ENCODE data around the gene EFTUD2. TPM values are rescaled to one million over a fixed set of nuclear protein-coding genes. Genes with fewer than 3 reads are reported as not detected.

The EFTUD2 gene
- total RNA-seq, 1 experiment from 2014 or later = 150 TPM

DNA sequence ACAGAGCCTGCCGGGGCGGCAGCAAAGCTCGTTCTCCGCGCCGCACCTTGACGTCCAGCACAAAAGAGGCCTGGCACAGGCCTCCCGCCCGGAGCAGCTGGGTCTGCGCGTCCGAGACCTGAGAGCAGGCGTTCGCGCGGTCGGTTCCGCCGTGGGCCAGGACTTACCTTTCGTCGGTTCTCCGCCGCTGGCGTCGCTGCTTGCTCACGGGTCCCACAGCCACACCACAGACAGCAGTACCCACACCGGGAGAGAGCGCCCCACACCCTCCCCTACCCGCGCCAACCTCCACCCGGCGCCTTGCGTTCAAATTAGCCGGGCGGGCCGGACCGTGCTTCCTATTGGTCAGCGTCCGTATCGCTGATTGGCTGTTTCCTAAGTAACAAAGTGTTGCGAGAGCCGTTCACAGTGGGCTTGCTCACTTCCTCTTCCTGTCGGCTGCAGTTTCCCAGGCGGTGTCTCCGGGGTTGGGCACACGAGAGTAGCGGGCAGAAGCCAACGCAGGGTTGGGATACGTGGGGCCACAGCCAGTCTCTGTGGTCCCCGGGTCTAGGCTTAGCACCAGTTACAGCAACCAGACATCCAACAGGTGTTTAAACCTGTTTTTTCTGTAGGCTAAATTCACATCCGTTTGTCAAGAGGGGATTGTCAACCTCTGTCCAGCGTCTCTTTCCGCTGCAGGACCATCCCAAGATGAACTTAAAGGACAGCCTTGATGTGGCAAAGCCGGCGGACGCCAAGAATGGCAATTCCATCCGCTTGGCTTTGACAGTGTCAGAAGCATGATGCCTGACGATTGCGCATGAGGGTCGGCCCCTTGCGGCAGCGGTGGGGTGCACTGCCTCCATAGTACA is 48.4 kb upstream of the EFTUD2 start, which contains the start of gene KIF18B:
TSS of gene KIF18B (minus strand) at position 313 of the 854 bp plus-strand sequence. CDS start 11,429 bp downstream, outside the sequence.
- CTCF ChIA-PET = interaction anchor here (0.6 kb wide), 1 partner anchor 24 kb away, joined by 3 read pairs; no protein-coding TSS in a partner anchor
- TF ChIP-seq, protein P1, sequence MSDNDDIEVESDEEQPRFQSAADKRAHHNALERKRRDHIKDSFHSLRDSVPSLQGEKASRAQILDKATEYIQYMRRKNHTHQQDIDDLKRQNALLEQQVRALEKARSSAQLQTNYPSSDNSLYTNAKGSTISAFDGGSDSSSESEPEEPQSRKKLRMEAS (IDR thresholded peaks at IDR 0.05) = peak; percentile 84
- TF ChIP-seq ZBTB33 (IDR thresholded peaks at IDR 0.05; ENCODE audit: extremely low read depth, insufficient replicate concordance, low read length) (peak; percentile 88), ELF1 (IDR thresholded peaks at IDR 0.05; ENCODE audit: borderline replicate concordance, low read depth) (peak; percentile 66; the same call in 1 of the 2 replicates), CBX3 (IDR thresholded peaks at IDR 0.05; ENCODE audit: low read depth) (no peak), JUND (IDR thresholded peaks at IDR 0.05) (no peak), EZH2phosphoT487 (IDR thresholded peaks at IDR 0.05; ENCODE audit: borderline replicate concordance) (no peak), RAD21 (IDR thresholded peaks at IDR 0.05; ENCODE audit: low read depth) (no peak), SRF (IDR thresholded peaks at IDR 0.05; ENCODE audit: low read depth) (no peak), POLR2A (IDR thresholded peaks at IDR 0.05; ENCODE audit: borderline replicate concordance, extremely low read depth, insufficient read depth, insufficient read length) (peak; percentile 94), TCF7L2 (IDR thresholded peaks at IDR 0.05; ENCODE audit: borderline replicate concordance, extremely low read depth, insufficient read depth, insufficient read length) (no peak), ZFX (IDR thresholded peaks at IDR 0.05) (peak; percentile 92), FOSL1 (IDR thresholded peaks at IDR 0.05; ENCODE audit: low read depth) (no peak), SP1 (IDR thresholded peaks at IDR 0.05; ENCODE audit: low read depth) (peak; percentile 94), SIN3A (IDR thresholded peaks at IDR 0.05; ENCODE audit: low read depth) (peak; percentile 98), EGR1 (IDR thresholded peaks at IDR 0.05; ENCODE audit: low read depth) (no peak), YY1 (IDR thresholded peaks at IDR 0.05; ENCODE audit: extremely low read depth, insufficient replicate concordance, low read depth, low read length) (peak; percentile 25)
- TF ChIP-seq, protein P2, sequence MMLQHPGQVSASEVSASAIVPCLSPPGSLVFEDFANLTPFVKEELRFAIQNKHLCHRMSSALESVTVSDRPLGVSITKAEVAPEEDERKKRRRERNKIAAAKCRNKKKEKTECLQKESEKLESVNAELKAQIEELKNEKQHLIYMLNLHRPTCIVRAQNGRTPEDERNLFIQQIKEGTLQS (IDR thresholded peaks at IDR 0.05) = no peak
- TF ChIP-seq, protein P3, sequence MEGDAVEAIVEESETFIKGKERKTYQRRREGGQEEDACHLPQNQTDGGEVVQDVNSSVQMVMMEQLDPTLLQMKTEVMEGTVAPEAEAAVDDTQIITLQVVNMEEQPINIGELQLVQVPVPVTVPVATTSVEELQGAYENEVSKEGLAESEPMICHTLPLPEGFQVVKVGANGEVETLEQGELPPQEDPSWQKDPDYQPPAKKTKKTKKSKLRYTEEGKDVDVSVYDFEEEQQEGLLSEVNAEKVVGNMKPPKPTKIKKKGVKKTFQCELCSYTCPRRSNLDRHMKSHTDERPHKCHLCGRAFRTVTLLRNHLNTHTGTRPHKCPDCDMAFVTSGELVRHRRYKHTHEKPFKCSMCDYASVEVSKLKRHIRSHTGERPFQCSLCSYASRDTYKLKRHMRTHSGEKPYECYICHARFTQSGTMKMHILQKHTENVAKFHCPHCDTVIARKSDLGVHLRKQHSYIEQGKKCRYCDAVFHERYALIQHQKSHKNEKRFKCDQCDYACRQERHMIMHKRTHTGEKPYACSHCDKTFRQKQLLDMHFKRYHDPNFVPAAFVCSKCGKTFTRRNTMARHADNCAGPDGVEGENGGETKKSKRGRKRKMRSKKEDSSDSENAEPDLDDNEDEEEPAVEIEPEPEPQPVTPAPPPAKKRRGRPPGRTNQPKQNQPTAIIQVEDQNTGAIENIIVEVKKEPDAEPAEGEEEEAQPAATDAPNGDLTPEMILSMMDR (IDR thresholded peaks at IDR 0.05 in 2 of 3, conservative IDR thresholded peaks at IDR 0.05 in 1 of 3; ENCODE audit: borderline replicate concordance in 1 of 3, insufficient read depth in 1 of 3, low read depth in 2 of 3, low read length in 2 of 3) = no peak

More for the DNA sequence above, 48.4 kb upstream of the EFTUD2 start, which contains the start of gene KIF18B:
- Histone ChIP-seq H3K9me3 (ENCODE audit: control insufficient read depth in 1 of 2, insufficient read depth in 1 of 2, low read depth in 1 of 2, low read length in 2 of 2) (no peaks in the 10 kb centered on the region), H3K79me2 (ENCODE audit: insufficient read depth, low read length) (peaks cover 49% of the 10 kb centered on the region), H4K20me1 (ENCODE audit: insufficient read depth) (no peaks in the 10 kb centered on the region; the same call in 1 of the 2 replicates), H3K4me1 (ENCODE audit: control insufficient read depth in 1 of 2, insufficient read depth in 2 of 2, low read length in 2 of 2) (peaks cover 0 to 29% of the 10 kb centered on the region in 2 experiments; a peak in 3 of 4 replicates), H3K9me2 (ENCODE audit: insufficient read depth) (no peaks in the 10 kb centered on the region), H3K9ac (ENCODE audit: low read length) (peak within 1 kb of the TSS; percentile 98), H3K27me3 (ENCODE audit: insufficient read depth, low read length) (no peaks in the 10 kb centered on the region), H3K4me2 (ENCODE audit: low read length) (peak within 1 kb of the TSS; percentile 75), H3K36me3 (ENCODE audit: control insufficient read depth in 1 of 2, insufficient read depth in 2 of 2, low read length in 2 of 2) (peaks cover 2 to 22% of the 10 kb centered on the region in 2 experiments; a peak in 1 of 4 replicates), H3K4me3 (replicated peaks in 1 of 2; ENCODE audit: low read depth in 1 of 2, low read length in 2 of 2) (peak within 1 kb of the TSS; percentile 92 to 96), H3K27ac (ENCODE audit: low read depth, low read length) (peak within 1 kb of the TSS; percentile 88), H2AFZ (ENCODE audit: low read depth, low read length, poor library complexity, severe bottlenecking) (no peak within 1 kb of the TSS)
- DNase-seq (ENCODE audit: low read depth, low spot score) (peak; percentile 95), ATAC-seq (peak; percentile 95)
- ChIA-PET POLR2A (interaction anchor here (0.7 kb wide), 1 partner anchor 1185 kb away, joined by 4 read pairs; no protein-coding TSS in a partner anchor), RAD21 (ENCODE audit: low non-redundant PET in 1 of 2, low total read pairs in 2 of 2, uncharacterized antibody in 2 of 2, unreplicated experiment in 2 of 2) (no interaction called here)
- intact Hi-C loops (cut with micrococcal nuclease) = loop anchor here (1.0 kb wide), 1 partner anchor 8 kb away; no protein-coding TSS in a partner anchor
- BruUV-seq (replicated peaks) = TSS peak; percentile 99
